Measurements from ENCODE around the gene NOP9.

NOP9 gene

DNA sequence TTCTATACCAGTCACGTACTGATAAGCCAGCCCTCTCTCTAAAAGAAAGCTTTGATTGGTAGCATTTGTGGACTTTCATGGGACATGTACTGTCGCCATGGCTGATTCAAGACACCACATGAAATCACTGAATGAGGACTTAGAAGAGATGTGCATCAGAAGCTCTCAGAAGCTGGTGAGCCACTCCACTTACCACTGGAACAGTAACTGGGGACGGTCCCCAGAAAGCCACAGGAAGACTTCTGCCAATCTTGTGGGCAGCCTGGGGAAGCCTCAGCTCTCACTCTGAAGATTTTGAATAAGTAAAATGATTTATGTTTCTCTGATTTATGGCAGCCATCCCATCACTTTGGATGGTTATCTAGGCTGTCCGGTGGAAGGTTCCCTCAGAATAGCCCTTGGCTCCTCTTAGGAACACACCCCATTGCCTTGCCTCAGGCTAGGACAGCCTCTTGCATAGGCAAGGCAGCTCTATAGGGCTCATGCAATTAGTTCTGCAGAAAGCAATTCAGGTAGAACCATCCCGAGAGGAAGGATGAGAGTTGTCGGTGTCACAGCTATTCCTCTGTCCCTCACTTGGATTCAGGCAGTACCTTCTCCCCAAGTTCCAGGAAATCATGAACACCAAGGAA lies 9.9 kb upstream of the NOP9 start:
- no peak for ATAC-seq
- TF ChIP-seq ZFP3 (CRISPR knock-in tag; IDR thresholded peaks at IDR 0.05) (no peak), TSHZ2 (CRISPR knock-in tag; IDR thresholded peaks at IDR 0.05) (no peak), SNAI2 (CRISPR knock-in tag; IDR thresholded peaks at IDR 0.05) (no peak), ISL1 (CRISPR knock-in tag; IDR thresholded peaks at IDR 0.05) (no peak), GLIS3 (CRISPR knock-in tag; IDR thresholded peaks at IDR 0.05) (no peak), ARNTL (CRISPR knock-in tag; IDR thresholded peaks at IDR 0.05; ENCODE audit: borderline replicate concordance, low read depth) (no peak)

GRCh38 chr14:24290746-24291145 lies 8.9 kb upstream of the NOP9 start:
- no peak for ATAC-seq
- TF ChIP-seq ZFP30 (CRISPR knock-in tag; IDR thresholded peaks at IDR 0.05) (no peak), GLIS3 (CRISPR knock-in tag; IDR thresholded peaks at IDR 0.05) (no peak), TOX (CRISPR knock-in tag; IDR thresholded peaks at IDR 0.05; ENCODE audit: borderline replicate concordance) (no peak), RARB (CRISPR knock-in tag; IDR thresholded peaks at IDR 0.05) (no peak), ZNF8 (CRISPR knock-in tag; IDR thresholded peaks at IDR 0.05) (no peak), PPARA (CRISPR knock-in tag; IDR thresholded peaks at IDR 0.05; ENCODE audit: borderline replicate concordance) (no peak), OSR1 (CRISPR knock-in tag; IDR thresholded peaks at IDR 0.05) (no peak), ESRRG (CRISPR knock-in tag; IDR thresholded peaks at IDR 0.05) (no peak), TSHZ2 (CRISPR knock-in tag; IDR thresholded peaks at IDR 0.05) (no peak), TCF4 (CRISPR knock-in tag; IDR thresholded peaks at IDR 0.05; ENCODE audit: borderline replicate concordance) (no peak), ZNF70 (CRISPR knock-in tag; IDR thresholded peaks at IDR 0.05) (no peak), ISL1 (CRISPR knock-in tag; IDR thresholded peaks at IDR 0.05) (no peak), SNAI2 (CRISPR knock-in tag; IDR thresholded peaks at IDR 0.05) (no peak), ZC3H10 (CRISPR knock-in tag; IDR thresholded peaks at IDR 0.05) (no peak), ARNTL (CRISPR knock-in tag; IDR thresholded peaks at IDR 0.05; ENCODE audit: borderline replicate concordance, low read depth) (no peak)
- TF ChIP-seq, protein P1, sequence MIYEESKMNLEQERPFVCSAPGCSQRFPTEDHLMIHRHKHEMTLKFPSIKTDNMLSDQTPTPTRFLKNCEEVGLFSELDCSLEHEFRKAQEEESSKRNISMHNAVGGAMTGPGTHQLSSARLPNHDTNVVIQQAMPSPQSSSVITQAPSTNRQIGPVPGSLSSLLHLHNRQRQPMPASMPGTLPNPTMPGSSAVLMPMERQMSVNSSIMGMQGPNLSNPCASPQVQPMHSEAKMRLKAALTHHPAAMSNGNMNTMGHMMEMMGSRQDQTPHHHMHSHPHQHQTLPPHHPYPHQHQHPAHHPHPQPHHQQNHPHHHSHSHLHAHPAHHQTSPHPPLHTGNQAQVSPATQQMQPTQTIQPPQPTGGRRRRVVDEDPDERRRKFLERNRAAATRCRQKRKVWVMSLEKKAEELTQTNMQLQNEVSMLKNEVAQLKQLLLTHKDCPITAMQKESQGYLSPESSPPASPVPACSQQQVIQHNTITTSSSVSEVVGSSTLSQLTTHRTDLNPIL (CRISPR knock-in tag; IDR thresholded peaks at IDR 0.05; ENCODE audit: low read depth): no peak

DNA sequence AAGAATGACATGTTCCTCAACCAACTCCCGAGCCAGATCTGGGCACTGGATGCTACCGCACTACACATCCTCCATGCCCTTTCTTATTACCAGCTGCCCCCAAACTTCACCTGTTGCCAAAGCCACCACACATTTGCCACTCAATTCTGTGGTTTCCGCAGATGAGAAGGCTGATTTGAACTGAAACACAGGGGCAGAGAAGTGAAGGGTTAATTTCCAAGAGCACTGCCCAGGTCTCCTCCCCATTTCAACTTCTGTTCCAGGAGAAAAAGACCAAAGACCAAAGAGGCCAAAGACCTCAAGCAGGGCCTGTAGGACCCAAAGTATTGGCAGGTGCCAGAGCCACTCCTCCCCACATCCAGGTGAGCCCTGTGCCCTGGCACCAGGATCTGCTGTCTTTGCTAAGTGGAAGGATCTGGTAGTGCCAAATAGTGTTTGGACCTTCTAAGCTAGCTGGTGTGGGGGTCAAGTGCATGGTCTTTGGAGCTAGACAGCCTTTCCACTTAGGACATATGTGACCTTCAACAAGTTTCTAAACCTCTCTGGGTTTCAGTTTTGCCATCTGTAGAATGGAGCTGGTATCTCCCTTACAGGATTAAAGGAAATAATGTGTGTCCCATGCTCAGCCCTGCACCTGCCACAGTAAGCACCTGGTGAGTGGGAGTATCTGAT lies 8.1 kb upstream of the NOP9 start:
- TF ChIP-seq TCF4 (CRISPR knock-in tag; IDR thresholded peaks at IDR 0.05; ENCODE audit: borderline replicate concordance) (no peak), ZFP3 (CRISPR knock-in tag; IDR thresholded peaks at IDR 0.05) (no peak), ZNF8 (CRISPR knock-in tag; IDR thresholded peaks at IDR 0.05) (no peak), ARNTL (CRISPR knock-in tag; IDR thresholded peaks at IDR 0.05; ENCODE audit: borderline replicate concordance, low read depth) (no peak), RARB (CRISPR knock-in tag; IDR thresholded peaks at IDR 0.05) (no peak), TOX (CRISPR knock-in tag; IDR thresholded peaks at IDR 0.05; ENCODE audit: borderline replicate concordance) (no peak), GLIS3 (CRISPR knock-in tag; IDR thresholded peaks at IDR 0.05) (no peak), OSR1 (CRISPR knock-in tag; IDR thresholded peaks at IDR 0.05) (no peak)
- no peak for ATAC-seq

GRCh38 chr14:24292118-24292807 lies 7.4 kb upstream of the NOP9 start:
- no peak for ATAC-seq
- TF ChIP-seq CSDC2 (CRISPR knock-in tag; IDR thresholded peaks at IDR 0.05) (no peak), ZNF565 (CRISPR knock-in tag; conservative IDR thresholded peaks at IDR 0.05; ENCODE audit: low read depth) (no peak)

Data from SK-N-SH treated with all-trans-retinoic acid at 6 μM for 48 hours (cell line).